ENCODE results near the gene SLC15A5. TPM values are rescaled to one million over a fixed set of nuclear protein-coding genes. Genes with fewer than 3 reads are reported as not detected.

Gene SLC15A5
- total RNA-seq, 2 donors from 2014 or later, result not detected

- TF ChIP-seq CTCF (IDR thresholded peaks at IDR 0.05), result no peak
- DNase-seq (ENCODE audit: low spot score), result no peak
- Histone ChIP-seq H3K4me3 (no peak overlapping the region), H3K27me3 (no peaks in the 10 kb centered on the region), H3K4me1 (no peaks in the 10 kb centered on the region), H3K27ac (no peak overlapping the region), H3K36me3 (no peaks in the 10 kb centered on the region), H3K9me3 (no peaks in the 10 kb centered on the region)
Measured at GRCh38 chr12:16152885-16153673, 124.4 kb downstream of the SLC15A5 start.

GRCh38 chr12:16150276-16150675 is 127.2 kb downstream of the SLC15A5 start:
- no peak overlapping the region for H3K4me3 ChIP-seq
- DNase-seq (ENCODE audit: low spot score), result no peak
- H3K27ac ChIP-seq, result no peak overlapping the region
- H3K9me3 ChIP-seq, result no peaks in the 10 kb centered on the region
- H3K36me3 ChIP-seq, result no peaks in the 10 kb centered on the region
- H3K4me1 ChIP-seq, result no peaks in the 10 kb centered on the region
- no peaks in the 10 kb centered on the region for H3K27me3 ChIP-seq
- TF ChIP-seq CTCF (IDR thresholded peaks at IDR 0.05), result no peak

GRCh38 chr12:16148938-16149337 is 128.5 kb downstream of the SLC15A5 start:
- Histone ChIP-seq H3K4me1 (no peaks in the 10 kb centered on the region), H3K9me3 (no peaks in the 10 kb centered on the region), H3K4me3 (no peak overlapping the region), H3K27ac (no peak overlapping the region), H3K36me3 (no peaks in the 10 kb centered on the region), H3K27me3 (no peaks in the 10 kb centered on the region)
- DNase-seq (ENCODE audit: low spot score), result no peak
- TF ChIP-seq CTCF (IDR thresholded peaks at IDR 0.05), result no peak

Other genes with a start within 250 kb of the SLC15A5 start
- gene MGST1, start 70.0 kb upstream of the SLC15A5 start, total RNA-seq, result 100 to 1,000 TPM in 1 of 2 donors, 10 to 100 TPM in 1; 51.5 to 173 TPM

All from right atrium auricular region (tissue), 2 donors.